H1 (cell line): Measurements from ENCODE around the gene DNTT. TPM values are rescaled to one million over a fixed set of nuclear protein-coding genes. Genes with fewer than 3 reads are reported as not detected.

Experiments used
- CTCF ChIA-PET: fragments of 300-600 bp; sonication (Branson Sonifier 250); formaldehyde crosslinking; loops from one replicate; lab custom pipeline; 2021; ENCODE audit not compliant: partially characterized antibody; lab: Charles Lee
- POLR2A ChIA-PET: fragments of 300-600 bp; sonication (Branson Sonifier 250); formaldehyde crosslinking; loops from one replicate; lab custom pipeline; 2021; ENCODE audit warnings: inconsistent platforms; ENCODE audit not compliant: partially characterized antibody; lab: Charles Lee
- DNase-seq, 2 experiments: peaks; one replicate each; pipeline versions ENCODE4 v3.0.0 to v3.0.0-alpha.2; 2010 to 2022; ENCODE audit warnings: low spot score in 2 of 2, low read depth in 1 of 2, mixed read lengths in 1 of 2
- FAIRE-seq: peaks from 2 replicates; lab custom pipeline; 2011; peaks lifted over from hg19 to GRCh38; lab: Jason Lieb, UNC
- H2AFZ ChIP-seq: 2 replicates; pipeline ENCODE4 v1.8.1; 2012; ENCODE audit warnings: low read length, inconsistent platforms
- H2AK5ac ChIP-seq: 2 replicates; pipeline ENCODE4 v1.6.1; 2013; ENCODE audit warnings: low read depth, low read length
- H2BK120ac ChIP-seq: replicated peaks from 2 replicates; pipeline ENCODE3; 2013; ENCODE audit warnings: low read depth, low read length, inconsistent platforms
- H2BK12ac ChIP-seq: 2 replicates; pipeline ENCODE4 v1.6.1; 2013; ENCODE audit warnings: low read depth, low read length
- H2BK15ac ChIP-seq: 2 replicates; pipeline ENCODE4 v1.6.1; 2013; ENCODE audit warnings: low read length
- H2BK20ac ChIP-seq: 2 replicates; pipeline ENCODE4 v1.6.1; 2013; ENCODE audit warnings: low read length
- H2BK5ac ChIP-seq: 2 replicates; pipeline ENCODE4 v1.6.1; 2013; ENCODE audit warnings: low read depth, low read length
- H3K14ac ChIP-seq: 2 replicates; pipeline ENCODE4 v1.6.1; 2013; ENCODE audit warnings: inconsistent platforms; ENCODE audit not compliant: insufficient read length
- H3K18ac ChIP-seq: 2 replicates; pipeline ENCODE4 v1.6.1; 2013; ENCODE audit warnings: low read length; ENCODE audit errors: extremely low read depth
- H3K23ac ChIP-seq: 2 replicates; pipeline ENCODE4 v1.6.1; 2013; ENCODE audit warnings: inconsistent platforms; ENCODE audit not compliant: insufficient read length
- H3K23me2 ChIP-seq: 2 replicates; pipeline ENCODE4 v1.6.1; 2013; ENCODE audit warnings: low read depth, low read length
- H3K27ac ChIP-seq: 2 replicates; pipeline ENCODE4 v1.6.1; 2011; ENCODE audit warnings: low read depth, low read length, inconsistent platforms
- H3K27me3 ChIP-seq, 4 experiments: replicated peaks in 1 of 4; 1 replicate in 1 of 4; 2 replicates in 3 of 4; pipeline versions ENCODE4 v1.6.1 to v1.8.1; 2011 to 2013; ENCODE audit warnings: low read length in 3 of 4, mild to moderate bottlenecking in 3 of 4, inconsistent platforms in 2 of 4, mixed read lengths in 2 of 4, moderate library complexity in 1 of 4; ENCODE audit not compliant: control insufficient read depth in 3 of 4, insufficient read depth in 3 of 4; ENCODE audit errors: extremely low read depth in 1 of 4
- H3K36me3 ChIP-seq, 4 experiments: 2 replicates each; pipeline versions ENCODE4 v1.6.1 to v1.8.1; 2011 to 2013; ENCODE audit warnings: mild to moderate bottlenecking in 4 of 4, low read length in 3 of 4, moderate library complexity in 2 of 4, control low read depth in 1 of 4, inconsistent platforms in 1 of 4; ENCODE audit not compliant: insufficient read depth in 4 of 4, control insufficient read depth in 2 of 4
- H3K4ac ChIP-seq: replicated peaks from 2 replicates; pipeline ENCODE3; 2013; ENCODE audit warnings: low read length, low read depth, mixed read lengths, inconsistent platforms; ENCODE audit not compliant: insufficient read length
- H3K4me1 ChIP-seq, 4 experiments: replicated peaks in 1 of 4; 1 replicate in 1 of 4; 2 replicates in 3 of 4; pipeline versions ENCODE4 v1.6.1 to v1.8.1; 2011 to 2013; ENCODE audit warnings: low read length in 3 of 4, inconsistent platforms in 2 of 4, mixed read lengths in 1 of 4; ENCODE audit not compliant: insufficient read depth in 4 of 4, control insufficient read depth in 3 of 4
- H3K4me2 ChIP-seq, 2 experiments: 2 replicates each; pipeline versions ENCODE4 v1.6.1 to v1.8.1; 2011 to 2013; ENCODE audit warnings: low read depth in 2 of 2, low read length in 2 of 2, control low read depth in 1 of 2, inconsistent platforms in 1 of 2, mild to moderate bottlenecking in 1 of 2; ENCODE audit not compliant: insufficient read depth in 1 of 2
- H3K4me3 ChIP-seq, 4 experiments: fragments of 200-600, 300-600 bp in 1 of 4; sonication (generic), shearing (Covaris generic), sonication (Bioruptor Twin) in 1 of 4; 2 replicates each; pipeline versions ENCODE4 v1.5.1 to v1.8.1; 2011 to 2016; ENCODE audit warnings: low read length in 4 of 4, low read depth in 3 of 4, control low read depth in 2 of 4, inconsistent platforms in 2 of 4, mild to moderate bottlenecking in 2 of 4, mixed read lengths in 1 of 4, moderate library complexity in 1 of 4; ENCODE audit not compliant: insufficient read depth in 2 of 4; ENCODE audit errors: extremely low read depth in 1 of 4
- H3K56ac ChIP-seq: replicated peaks from 2 replicates; pipeline ENCODE3; 2013; ENCODE audit warnings: low read depth, mild to moderate bottlenecking, mixed read lengths, low read length, inconsistent platforms; ENCODE audit not compliant: insufficient read length
- H3K79me1 ChIP-seq: 2 replicates; pipeline ENCODE4 v1.6.1; 2013; ENCODE audit warnings: low read depth, low read length, control low read depth
- H3K79me2 ChIP-seq, 2 experiments: 2 replicates each; pipeline versions ENCODE4 v1.6.1 to v1.8.1; 2012 to 2013; ENCODE audit warnings: low read length in 2 of 2, mild to moderate bottlenecking in 2 of 2, inconsistent platforms in 1 of 2; ENCODE audit not compliant: insufficient read depth in 2 of 2, control insufficient read depth in 1 of 2
- H3K9ac ChIP-seq, 4 experiments: replicated peaks in 1 of 4; 1 replicate in 1 of 4; 2 replicates in 3 of 4; pipeline versions ENCODE4 v1.6.1 to v1.8.1; 2011 to 2013; ENCODE audit warnings: low read depth in 3 of 4, low read length in 3 of 4, control low read depth in 2 of 4, mild to moderate bottlenecking in 2 of 4, moderate library complexity in 2 of 4, inconsistent platforms in 1 of 4; ENCODE audit errors: extremely low read depth in 1 of 4
- H3K9me3 ChIP-seq, 2 experiments: 2 replicates each; pipeline versions ENCODE4 v1.6.1 to v1.8.1; 2012 to 2013; ENCODE audit warnings: mild to moderate bottlenecking in 2 of 2, moderate library complexity in 2 of 2, control low read depth in 1 of 2, inconsistent platforms in 1 of 2, low read depth in 1 of 2, low read length in 1 of 2, mixed read lengths in 1 of 2; ENCODE audit not compliant: insufficient read depth in 2 of 2
- H4K20me1 ChIP-seq, 2 experiments: replicated peaks in 1 of 2; 2 replicates each; pipeline versions ENCODE3 to v1.8.1; 2011 to 2013; ENCODE audit warnings: inconsistent platforms in 2 of 2, low read length in 2 of 2, mild to moderate bottlenecking in 1 of 2; ENCODE audit not compliant: insufficient read depth in 2 of 2, control insufficient read depth in 1 of 2
- H4K5ac ChIP-seq: 2 replicates; pipeline ENCODE4 v1.6.1; 2013; ENCODE audit warnings: low read length, low read depth, mixed read lengths, inconsistent platforms; ENCODE audit not compliant: insufficient read length
- H4K8ac ChIP-seq: 2 replicates; pipeline ENCODE4 v1.8.0; 2013; ENCODE audit warnings: mild to moderate bottlenecking, moderate library complexity, low read length, inconsistent platforms; ENCODE audit not compliant: insufficient read depth; ENCODE audit errors: extremely low read depth
- H4K91ac ChIP-seq: replicated peaks from 2 replicates; pipeline ENCODE3; 2013; ENCODE audit warnings: low read length, mixed read lengths, inconsistent platforms; ENCODE audit not compliant: insufficient read length
- BACH1 ChIP-seq: IDR thresholded peaks from 2 replicates; pipeline ENCODE4 v1.6.1; 2012; ENCODE audit warnings: low read length, improper control_type of control experiment
- HDAC6 ChIP-seq: IDR thresholded peaks from one replicate; pipeline ENCODE4 v1.7.1; 2012; ENCODE audit warnings: low read depth, mild to moderate bottlenecking, inconsistent platforms, low read length, moderate library complexity
- POU5F1 ChIP-seq: IDR thresholded peaks from 2 replicates; pipeline ENCODE4 v1.6.1; 2011; ENCODE audit warnings: low read depth, mild to moderate bottlenecking, low read length, moderate library complexity
- RAD21 ChIP-seq, 2 experiments: IDR thresholded peaks in 1 of 2; conservative IDR thresholded peaks in 1 of 2; 2 replicates each; pipeline ENCODE4 v1.6.1; 2011; ENCODE audit warnings: low read depth in 2 of 2, low read length in 2 of 2, improper control_type of control experiment in 1 of 2, inconsistent platforms in 1 of 2, mild to moderate bottlenecking in 1 of 2, moderate library complexity in 1 of 2
- SAP30 ChIP-seq: fragments of 300-600 bp; sonication (generic); IDR thresholded peaks from 2 replicates; pipeline ENCODE4 v1.7.1; 2012; ENCODE audit warnings: low read length, moderate library complexity, mild to moderate bottlenecking, inconsistent platforms; ENCODE audit not compliant: insufficient read depth, insufficient replicate concordance
- SIX5 ChIP-seq: IDR thresholded peaks from 2 replicates; pipeline ENCODE4 v1.6.1; 2011; ENCODE audit warnings: mild to moderate bottlenecking, low read depth, low read length
- SRF ChIP-seq: IDR thresholded peaks from 2 replicates; pipeline ENCODE4 v1.6.1; 2011; ENCODE audit warnings: mild to moderate bottlenecking, low read depth, low read length, moderate library complexity
- TCF12 ChIP-seq: IDR thresholded peaks from 2 replicates; pipeline ENCODE4 v1.6.1; 2011; ENCODE audit warnings: low read depth, mild to moderate bottlenecking, low read length
- WGBS, 2 experiments: shearing (Covaris generic) in 1 of 2; methylation state at CpG; one replicate each; pipeline versions ENCODE4 v1.1.6 to v1.1.7; 2013 to 2015; ENCODE audit warnings: low lambda C conversion rate in 2 of 2, mixed read lengths in 2 of 2, inconsistent platforms in 1 of 2, low coverage in 1 of 2, missing lambda C conversion rate in 1 of 2; ENCODE audit not compliant: insufficient replicate concordance in 2 of 2, insufficient coverage in 1 of 2, insufficient read length in 1 of 2; ENCODE audit errors: extremely low coverage in 1 of 2, missing lambda C conversion rate in 1 of 2; 5-methylcytosine and 5-hydroxymethylcytosine counted together
- polyA plus RNA-seq, 7 experiments: library from polyadenylated mRNA; depleted of rRNA in 3 of 7; stranded (reverse) in 5 of 7; unstranded in 2 of 7; fragments of >200 nt in 5 of 7; fragments of 200-250 nt in 2 of 7; gene quantifications; 1 replicate in 5 of 7; 2 replicates in 1 of 7; 4 replicates in 1 of 7; pipeline versions ENCODE4 v1.2.1 to v1.2.3, GENCODE V29; 2011 to 2013; ENCODE audit warnings: missing spikeins in 2 of 7, mixed read lengths in 2 of 7
- total RNA-seq: library from RNA; stranded (reverse); fragmentation: NEBNext Ultra II Directional; extraction: Animal tissue kit (Norgen Biotek cat#: 25700); gene quantifications from 2 replicates; pipeline ENCODE4 v1.2.1, GENCODE V29; 2021

Gene DNTT
- total and polyA plus RNA-seq, 2 of the 8 experiments (the other 6 are each of a cell fraction or from before 2014, with no cell fraction given), result not detected

DNA sequence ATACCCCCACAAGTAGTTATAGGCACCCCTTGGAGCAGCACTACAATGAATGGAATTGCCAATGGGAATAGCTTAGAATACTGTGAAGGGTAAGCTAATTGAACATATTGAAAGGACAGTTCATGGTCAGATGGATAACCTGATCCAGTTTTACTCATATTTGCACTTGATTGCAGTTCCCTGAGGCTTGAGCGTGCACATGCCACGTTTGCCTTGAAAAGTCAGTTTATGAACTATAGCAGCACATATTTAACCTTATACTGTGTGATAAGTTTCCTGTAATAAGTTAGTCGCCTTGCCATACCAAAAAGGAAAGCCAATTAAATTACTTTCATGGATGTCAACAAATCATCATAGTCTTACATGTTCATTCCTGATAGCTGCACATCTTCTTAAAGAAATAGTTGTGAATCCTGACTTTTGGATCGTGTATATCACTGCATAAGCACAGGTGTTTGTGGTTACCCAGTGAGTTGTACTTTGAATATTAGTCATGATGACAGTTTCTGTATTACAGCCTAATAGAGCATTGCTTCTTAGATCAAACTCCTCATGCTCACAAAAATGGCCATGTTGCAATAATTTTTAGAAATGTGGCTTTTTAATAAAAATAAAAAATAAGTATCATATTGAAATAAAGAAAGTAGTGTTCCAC lies 21.6 kb downstream of the DNTT start:
- Histone ChIP-seq H3K4me1 (no peaks in the 10 kb centered on the region), H2BK12ac (no peak overlapping the region), H3K27ac (no peak overlapping the region), H2AK5ac (no peak overlapping the region), H2AFZ (no peak overlapping the region), H4K5ac (no peak overlapping the region), H3K79me2 (no peaks in the 10 kb centered on the region), H3K4ac (no peak overlapping the region), H2BK20ac (no peak overlapping the region), H3K23ac (no peak overlapping the region), H4K91ac (no peak overlapping the region), H3K23me2 (no peaks in the 10 kb centered on the region), H3K36me3 (no peaks in the 10 kb centered on the region), H3K56ac (no peak overlapping the region), H4K20me1 (no peaks in the 10 kb centered on the region), H3K79me1 (no peaks in the 10 kb centered on the region), H3K18ac (no peak overlapping the region), H4K8ac (no peak overlapping the region), H3K14ac (no peak overlapping the region), H2BK5ac (no peak overlapping the region), H2BK15ac (no peak overlapping the region), H3K4me3 (no peak overlapping the region), H3K27me3 (0 out of 7 replicates have a peak, but pooled peaks cover 0 to 4% (median 0%) of the 10 kb centered on the region in 4 experiments), H3K9ac (no peak overlapping the region; a peak in 1 of 7 replicates), H3K4me2 (no peak overlapping the region), H3K9me3 (no peaks in the 10 kb centered on the region), H2BK120ac (no peak overlapping the region)
- 91% methylated on average over 4 of the region's 4 CpGs; no CpG with 5 or more reads in 1 of the 2 experiments for WGBS, 2 experiments
- FAIRE-seq (no peak), DNase-seq (no peak)
- ChIA-PET POLR2A (no interaction called here), CTCF (interaction anchor here (1.1 to 11.8 kb wide), 4 partner anchors 9 to 96 kb away, joined by 3 to 119 read pairs (median 4); no protein-coding TSS in a partner anchor)
- TF ChIP-seq BACH1 (no peak), POU5F1 (no peak), RAD21 (IDR thresholded peaks at IDR 0.05 in 1 of 2, conservative IDR thresholded peaks at IDR 0.05 in 1 of 2; ENCODE audit: low read depth in 2 of 2, low read length in 2 of 2) (no peak), SIX5 (no peak), TCF12 (no peak), SRF (no peak), SAP30 (no peak), HDAC6 (no peak)
